Neural progenitor cell (in vitro differentiated cells): Measurements from ENCODE around the gene SYT3.

Experiments used
- EZH2 ChIP-seq: fragments of 200-600 bp; sonication (generic); IDR thresholded peaks from 2 replicates; pipeline ENCODE4 v1.6.1; 2017; ENCODE audit warnings: antibody characterized with exemption, mild to moderate bottlenecking, moderate library complexity
- TF ChIP-seq, protein P1 (sequence below): fragments of 200-600 bp; sonication (generic); IDR thresholded peaks from 2 replicates; pipeline ENCODE4 v1.5.1; 2017; ENCODE audit warnings: antibody characterized with exemption, mild to moderate bottlenecking

DNA sequence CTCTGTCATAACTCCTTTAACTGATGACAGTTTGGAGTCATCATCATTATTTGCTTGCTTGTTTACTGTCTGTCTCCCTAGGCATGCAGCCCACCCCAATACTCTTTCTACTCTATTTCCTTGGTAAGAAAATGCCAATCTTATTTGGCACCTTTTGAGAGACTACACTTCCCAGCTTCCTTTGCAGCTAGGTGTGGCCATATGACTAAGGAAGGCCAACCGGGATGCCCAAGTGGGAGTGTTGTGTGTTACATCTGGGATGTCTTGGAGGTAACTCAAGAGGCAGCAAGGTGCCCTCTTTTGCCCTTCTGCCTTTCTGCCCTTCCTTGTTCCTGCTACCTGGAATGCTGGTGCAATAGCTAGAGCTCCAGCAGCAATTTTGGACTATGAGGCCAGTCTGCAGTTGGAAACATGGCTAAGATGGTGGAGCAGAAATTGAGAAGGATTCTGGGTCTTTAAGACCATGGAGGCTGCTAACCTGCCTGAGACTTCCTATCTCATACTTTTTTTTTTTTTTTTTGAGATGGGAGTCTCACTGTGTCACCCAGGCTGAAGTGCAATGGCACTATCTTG, 37.0 kb upstream of the SYT3 start:
- TF ChIP-seq, protein P1, sequence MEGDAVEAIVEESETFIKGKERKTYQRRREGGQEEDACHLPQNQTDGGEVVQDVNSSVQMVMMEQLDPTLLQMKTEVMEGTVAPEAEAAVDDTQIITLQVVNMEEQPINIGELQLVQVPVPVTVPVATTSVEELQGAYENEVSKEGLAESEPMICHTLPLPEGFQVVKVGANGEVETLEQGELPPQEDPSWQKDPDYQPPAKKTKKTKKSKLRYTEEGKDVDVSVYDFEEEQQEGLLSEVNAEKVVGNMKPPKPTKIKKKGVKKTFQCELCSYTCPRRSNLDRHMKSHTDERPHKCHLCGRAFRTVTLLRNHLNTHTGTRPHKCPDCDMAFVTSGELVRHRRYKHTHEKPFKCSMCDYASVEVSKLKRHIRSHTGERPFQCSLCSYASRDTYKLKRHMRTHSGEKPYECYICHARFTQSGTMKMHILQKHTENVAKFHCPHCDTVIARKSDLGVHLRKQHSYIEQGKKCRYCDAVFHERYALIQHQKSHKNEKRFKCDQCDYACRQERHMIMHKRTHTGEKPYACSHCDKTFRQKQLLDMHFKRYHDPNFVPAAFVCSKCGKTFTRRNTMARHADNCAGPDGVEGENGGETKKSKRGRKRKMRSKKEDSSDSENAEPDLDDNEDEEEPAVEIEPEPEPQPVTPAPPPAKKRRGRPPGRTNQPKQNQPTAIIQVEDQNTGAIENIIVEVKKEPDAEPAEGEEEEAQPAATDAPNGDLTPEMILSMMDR, result no peak
- TF ChIP-seq EZH2, result no peak
